Measurements from ENCODE around the gene EIF2S3. TPM values are rescaled to one million over a fixed set of nuclear protein-coding genes. Genes with fewer than 3 reads are reported as not detected.

The EIF2S3 gene
- total and polyA plus RNA-seq, 10 of the 15 experiments (the other 5 are each of a cell fraction or from before 2014, with no cell fraction given), result 115 to 385 (median 201) TPM

- Histone ChIP-seq H3K4me3 (peak overlapping the region; percentile 59), H3K79me2 (ENCODE audit: control insufficient read depth, insufficient read depth, low read length) (peaks cover 39% of the 10 kb centered on the region), H3K27me3 (replicated peaks in 1 of 2; ENCODE audit: control insufficient read depth in 2 of 2, insufficient read depth in 2 of 2, low read length in 1 of 2) (no peaks in the 10 kb centered on the region; a peak in 1 of 4 replicates), H3K4me2 (ENCODE audit: control insufficient read depth, insufficient read depth) (peak overlapping the region; percentile 57), H3K4me1 (ENCODE audit: control insufficient read depth, insufficient read depth, low read length) (no peaks in the 10 kb centered on the region), H3K9ac (ENCODE audit: control insufficient read depth, insufficient read depth, low read length) (peak overlapping the region; percentile 69; the same call in 1 of the 2 replicates), H4K20me1 (ENCODE audit: control insufficient read depth, insufficient read depth) (no peaks in the 10 kb centered on the region), H2AFZ (ENCODE audit: control insufficient read depth, low read depth, low read length) (peak overlapping the region; percentile 46), H3K27ac (ENCODE audit: control insufficient read depth, insufficient read depth) (peak overlapping the region; percentile 78), H3K9me3 (replicated peaks; ENCODE audit: control insufficient read depth, insufficient read depth, low read length) (no peaks in the 10 kb centered on the region; the same call in 2 of the 3 replicates), H3K36me3 (ENCODE audit: control insufficient read depth in 2 of 2, insufficient read depth in 2 of 2, low read length in 1 of 2) (no peaks in the 10 kb centered on the region)
- ChIA-PET RAD21 (ENCODE audit: unreplicated experiment) (interaction anchor here (0.5 to 3.0 kb wide), 9 partner anchors 11 to 313 kb away, joined by 3 to 31 read pairs (median 4); partner anchors contain the start of genes APOO, CXorf58 and EIF2S3), SMC1A (ENCODE audit: uncharacterized antibody, unreplicated experiment) (interaction anchor here (0.5 to 2.0 kb wide), 9 partner anchors 12 to 217 kb away, joined by 3 to 20 read pairs (median 3); partner anchors contain the start of gene EIF2S3), POLR2A (interaction anchor here (0.5 to 2.8 kb wide), 6 partner anchors 12 to 137 kb away, joined by 3 to 23 read pairs (median 4); partner anchors contain the start of gene EIF2S3), CTCF (interaction anchor here (0.6 to 2.2 kb wide), 9 partner anchors 13 to 233 kb away, joined by 3 to 20 read pairs (median 4); partner anchors contain the start of genes APOO, CXorf58 and EIF2S3)
- ATAC-seq (peak; percentile 54), FAIRE-seq (no peak), DNase-seq (ENCODE audit: low read depth, low spot score) (no peak)
- BruUV-seq (replicated peaks), result TSS peak; percentile 94
- intact Hi-C loops (cut with micrococcal nuclease; ENCODE audit: unreplicated experiment) (loop anchor here (1.0 kb wide), 1 partner anchor 28 kb away; the partner anchor contains the start of gene EIF2S3), in situ Hi-C loops (cut with MboI) (no loop called here)
- 27% methylated on average over 22 of the region's 46 CpGs for whole genome bisulfite sequencing (ENCODE audit: insufficient coverage, insufficient replicate concordance, low lambda C conversion rate, missing lambda C conversion rate)
- TF ChIP-seq LARP7 (IDR thresholded peaks at IDR 0.05) (peak; percentile 68; the same call in 1 of the 2 replicates), CREM (IDR thresholded peaks at IDR 0.05; ENCODE audit: low read depth) (peak; percentile 49), ATF2 (IDR thresholded peaks at IDR 0.05; ENCODE audit: low read length) (0 out of 2 replicates have a peak, but pooled peaks have one; percentile 41), EED (IDR thresholded peaks at IDR 0.05; ENCODE audit: low read depth) (no peak), HDGF (IDR thresholded peaks at IDR 0.05) (no peak), NKRF (conservative IDR thresholded peaks at IDR 0.05) (0 out of 2 replicates have a peak, but pooled peaks have one; percentile 49), BHLHE40 (IDR thresholded peaks at IDR 0.05; ENCODE audit: borderline replicate concordance in 1 of 2, low read depth in 2 of 2, low read length in 1 of 2) (peak in 1 of 2 experiments; percentile 35; a peak in 2 of 4 replicates), GATAD2B (conservative IDR thresholded peaks at IDR 0.05; ENCODE audit: low read depth) (0 out of 2 replicates have a peak, but pooled peaks have one; percentile 33), HSF1 (IDR thresholded peaks at IDR 0.05; ENCODE audit: low read depth, low read length) (no peak), ZBTB33 (IDR thresholded peaks at IDR 0.05) (no peak), DPF2 (IDR thresholded peaks at IDR 0.05) (peak; percentile 38; the same call in 1 of the 2 replicates), CREB1 (IDR thresholded peaks at IDR 0.05; ENCODE audit: low read depth) (peak; percentile 83), POLR2AphosphoS2 (IDR thresholded peaks at IDR 0.05; ENCODE audit: low read depth, low read length) (no peak), IKZF1 (conservative IDR thresholded peaks at IDR 0.05) (peak; percentile 61)
These were observed 28.9 kb upstream of the EIF2S3 start for GRCh38 chrX:24025741-24026403.
